Measurements from ENCODE around the gene C1orf21. TPM values are rescaled to one million over a fixed set of nuclear protein-coding genes. Genes with fewer than 3 reads are reported as not detected.
A peak's percentile ranks its signal among the peaks of the same experiment; 100 is the strongest.

Gene C1orf21
- total RNA-seq, 1 donor from 2014 or later: 20.4 TPM

- no peak for DNase-seq
Measured at GRCh38 chr1:184486761-184487445, 100.1 kb downstream of the C1orf21 start.

- DNase-seq: peak; percentile 7
Measured at GRCh38 chr1:184487531-184488193, 100.8 kb downstream of the C1orf21 start.

- no peak for DNase-seq
Measured at GRCh38 chr1:184489908-184490307, 103.1 kb downstream of the C1orf21 start.

- DNase-seq: no peak
Measured at GRCh38 chr1:184492536-184492935, 105.7 kb downstream of the C1orf21 start.

- DNase-seq: no peak
Measured at GRCh38 chr1:184493987-184494388, 107.2 kb downstream of the C1orf21 start.

GRCh38 chr1:184494929-184495328, 108.1 kb downstream of the C1orf21 start:
- DNase-seq: no peak

GRCh38 chr1:184497959-184498723, 111.3 kb downstream of the C1orf21 start:
- no peak for DNase-seq

GRCh38 chr1:184499616-184500015, 112.8 kb downstream of the C1orf21 start:
- DNase-seq: no peak

GRCh38 chr1:184502161-184502560, 115.3 kb downstream of the C1orf21 start:
- DNase-seq: no peak

- DNase-seq: no peak
Measured at GRCh38 chr1:184503221-184503749, 116.5 kb downstream of the C1orf21 start.

- DNase-seq: no peak
Measured at GRCh38 chr1:184504040-184504954, 117.5 kb downstream of the C1orf21 start.

GRCh38 chr1:184504955-184505338, 118.1 kb downstream of the C1orf21 start:
- no peak for DNase-seq

GRCh38 chr1:184506481-184506880, 119.7 kb downstream of the C1orf21 start:
- no peak for DNase-seq

GRCh38 chr1:184507165-184507564, 120.3 kb downstream of the C1orf21 start:
- no peak for DNase-seq

- peak; percentile 24 for DNase-seq
Measured at GRCh38 chr1:184507604-184508280, 120.9 kb downstream of the C1orf21 start.

GRCh38 chr1:184509105-184509504, 122.3 kb downstream of the C1orf21 start:
- no peak for DNase-seq

GRCh38 chr1:184510110-184510509, 123.3 kb downstream of the C1orf21 start:
- no peak for DNase-seq

GRCh38 chr1:184512724-184513123, 125.9 kb downstream of the C1orf21 start:
- no peak for DNase-seq

- DNase-seq: no peak
Measured at GRCh38 chr1:184513421-184513820, 126.6 kb downstream of the C1orf21 start.

- DNase-seq: no peak
Measured at GRCh38 chr1:184513966-184514365, 127.1 kb downstream of the C1orf21 start.

- no peak for DNase-seq
Measured at GRCh38 chr1:184514447-184514846, 127.6 kb downstream of the C1orf21 start.

All from skin of body (tissue), 2 donors.